OCI-LY3 (cell line): ENCODE results near the gene NLRP11.

ENCODE experiments used
- H2AFZ ChIP-seq: fragments of 200-600, 300-600 bp; shearing (Covaris generic); 2 replicates; pipeline ENCODE4 v1.6.0; 2014; ENCODE audit warnings: antibody characterized with exemption, low read depth, low read length
- H3K27ac ChIP-seq: fragments of 200-600, 300-600 bp; sonication (generic); 2 replicates; pipeline ENCODE4 v1.5.1; 2014; ENCODE audit warnings: mild to moderate bottlenecking, low read length, moderate library complexity, mixed read lengths
- H3K27me3 ChIP-seq: fragments of 200-600, 300-600 bp; sonication (generic); 2 replicates; pipeline ENCODE4 v1.6.1; 2014; ENCODE audit warnings: low read depth, low read length, mixed read lengths
- H3K36me3 ChIP-seq: fragments of 200-600, 300-600 bp; sonication (generic); replicated peaks from 2 replicates; pipeline ENCODE3; 2014; ENCODE audit warnings: low read depth, low read length, mixed read lengths
- H3K4me1 ChIP-seq: fragments of 300-600, 200-600 bp; sonication (generic); 2 replicates; pipeline ENCODE4 v1.6.1; 2014; ENCODE audit warnings: low read length, mixed read lengths
- H3K4me2 ChIP-seq: fragments of 200-600, 300-600 bp; sonication (generic); 2 replicates; pipeline ENCODE4 v1.6.1; 2014; ENCODE audit warnings: low read length, mixed read lengths
- H3K4me3 ChIP-seq: fragments of 300-600, 200-600 bp; sonication (generic); 2 replicates; pipeline ENCODE4 v1.5.1; 2014; ENCODE audit warnings: antibody characterized with exemption, mild to moderate bottlenecking, low read length, moderate library complexity
- H3K79me2 ChIP-seq: fragments of 300-600, 200-600 bp; shearing (Covaris generic); 2 replicates; pipeline ENCODE4 v1.6.1; 2014; ENCODE audit warnings: mild to moderate bottlenecking, low read length, mixed read lengths
- H3K9ac ChIP-seq: fragments of 300-600, 200-600 bp; shearing (Covaris generic); 2 replicates; pipeline ENCODE4 v1.6.0; 2014; ENCODE audit warnings: mild to moderate bottlenecking, low read length, moderate library complexity
- H3K9me3 ChIP-seq: fragments of 200-600, 300-600 bp; shearing (Covaris generic); 2 replicates; pipeline ENCODE4 v1.6.1; 2014; ENCODE audit warnings: low read length, mixed read lengths; ENCODE audit not compliant: insufficient read depth
- H4K20me1 ChIP-seq: fragments of 200-600, 300-600 bp; sonication (generic); 2 replicates; pipeline ENCODE4 v1.6.1; 2016; ENCODE audit warnings: low read length, mixed read lengths; ENCODE audit not compliant: insufficient read depth
- EZH2phosphoT487 ChIP-seq: fragments of 200-600 bp; shearing (Covaris generic); IDR thresholded peaks from 2 replicates; pipeline ENCODE4 v1.6.1; 2018; ENCODE audit warnings: antibody characterized with exemption, mixed run types, low read depth
- TF ChIP-seq, protein P1 (sequence below): fragments of 200-600, 300-600 bp; sonication (generic); IDR thresholded peaks from 2 replicates; pipeline ENCODE4 v1.5.1; 2014; ENCODE audit warnings: antibody characterized with exemption, low read length, low read depth

The NLRP11 gene

GRCh38 chr19:55866521-55866920 lies 34.7 kb upstream of the NLRP11 start:
- H3K36me3 ChIP-seq, result no peaks in the 10 kb centered on the region
- H3K4me3 ChIP-seq, result no peak overlapping the region
- no peaks in the 10 kb centered on the region for H3K27me3 ChIP-seq
- H3K4me2 ChIP-seq, result no peak overlapping the region
- H3K9me3 ChIP-seq, result no peaks in the 10 kb centered on the region
- H4K20me1 ChIP-seq, result no peaks in the 10 kb centered on the region
- no peak for TF ChIP-seq EZH2phosphoT487
- TF ChIP-seq, protein P1, sequence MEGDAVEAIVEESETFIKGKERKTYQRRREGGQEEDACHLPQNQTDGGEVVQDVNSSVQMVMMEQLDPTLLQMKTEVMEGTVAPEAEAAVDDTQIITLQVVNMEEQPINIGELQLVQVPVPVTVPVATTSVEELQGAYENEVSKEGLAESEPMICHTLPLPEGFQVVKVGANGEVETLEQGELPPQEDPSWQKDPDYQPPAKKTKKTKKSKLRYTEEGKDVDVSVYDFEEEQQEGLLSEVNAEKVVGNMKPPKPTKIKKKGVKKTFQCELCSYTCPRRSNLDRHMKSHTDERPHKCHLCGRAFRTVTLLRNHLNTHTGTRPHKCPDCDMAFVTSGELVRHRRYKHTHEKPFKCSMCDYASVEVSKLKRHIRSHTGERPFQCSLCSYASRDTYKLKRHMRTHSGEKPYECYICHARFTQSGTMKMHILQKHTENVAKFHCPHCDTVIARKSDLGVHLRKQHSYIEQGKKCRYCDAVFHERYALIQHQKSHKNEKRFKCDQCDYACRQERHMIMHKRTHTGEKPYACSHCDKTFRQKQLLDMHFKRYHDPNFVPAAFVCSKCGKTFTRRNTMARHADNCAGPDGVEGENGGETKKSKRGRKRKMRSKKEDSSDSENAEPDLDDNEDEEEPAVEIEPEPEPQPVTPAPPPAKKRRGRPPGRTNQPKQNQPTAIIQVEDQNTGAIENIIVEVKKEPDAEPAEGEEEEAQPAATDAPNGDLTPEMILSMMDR, result no peak
- no peaks in the 10 kb centered on the region for H3K4me1 ChIP-seq
- no peak overlapping the region for H3K27ac ChIP-seq
- no peak overlapping the region for H3K9ac ChIP-seq
- no peak overlapping the region for H2AFZ ChIP-seq
- H3K79me2 ChIP-seq, result no peaks in the 10 kb centered on the region

DNA sequence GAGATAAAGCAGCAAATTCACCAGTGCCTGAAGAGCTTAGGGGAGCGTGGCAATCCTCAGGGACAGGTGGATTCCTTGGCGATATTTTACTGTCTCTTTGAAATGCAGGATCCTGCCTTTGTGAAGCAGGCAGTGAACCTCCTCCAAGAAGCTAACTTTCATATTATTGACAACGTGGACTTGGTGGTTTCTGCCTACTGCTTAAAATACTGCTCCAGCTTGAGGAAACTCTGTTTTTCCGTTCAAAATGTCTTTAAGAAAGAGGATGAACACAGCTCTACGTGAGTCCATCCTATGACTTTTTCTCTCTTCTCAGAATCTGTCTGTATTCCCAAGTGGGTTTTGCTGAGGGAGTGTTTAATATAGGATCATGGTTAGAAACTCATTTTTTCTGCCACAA lies 27.2 kb upstream of the NLRP11 start:
- Histone ChIP-seq H3K27ac (no peak overlapping the region), H3K9ac (no peak overlapping the region), H3K4me2 (no peak overlapping the region), H3K79me2 (no peaks in the 10 kb centered on the region), H3K4me3 (no peak overlapping the region), H3K36me3 (no peaks in the 10 kb centered on the region), H3K27me3 (no peaks in the 10 kb centered on the region), H3K4me1 (peaks cover 33% of the 10 kb centered on the region), H4K20me1 (no peaks in the 10 kb centered on the region), H2AFZ (no peak overlapping the region), H3K9me3 (no peaks in the 10 kb centered on the region)
- TF ChIP-seq EZH2phosphoT487, result no peak
- TF ChIP-seq, protein P1, result no peak

- Histone ChIP-seq H3K27me3 (no peaks in the 10 kb centered on the region), H3K27ac (no peak overlapping the region), H3K36me3 (no peaks in the 10 kb centered on the region), H2AFZ (no peak overlapping the region), H3K79me2 (no peaks in the 10 kb centered on the region), H3K4me2 (no peak overlapping the region), H3K4me3 (no peak overlapping the region), H3K9me3 (no peaks in the 10 kb centered on the region), H4K20me1 (no peaks in the 10 kb centered on the region), H3K4me1 (peaks cover 33% of the 10 kb centered on the region), H3K9ac (no peak overlapping the region)
- TF ChIP-seq, protein P1, result no peak
- TF ChIP-seq EZH2phosphoT487, result no peak
Measured at GRCh38 chr19:55858401-55858800, 26.6 kb upstream of the NLRP11 start.

DNA sequence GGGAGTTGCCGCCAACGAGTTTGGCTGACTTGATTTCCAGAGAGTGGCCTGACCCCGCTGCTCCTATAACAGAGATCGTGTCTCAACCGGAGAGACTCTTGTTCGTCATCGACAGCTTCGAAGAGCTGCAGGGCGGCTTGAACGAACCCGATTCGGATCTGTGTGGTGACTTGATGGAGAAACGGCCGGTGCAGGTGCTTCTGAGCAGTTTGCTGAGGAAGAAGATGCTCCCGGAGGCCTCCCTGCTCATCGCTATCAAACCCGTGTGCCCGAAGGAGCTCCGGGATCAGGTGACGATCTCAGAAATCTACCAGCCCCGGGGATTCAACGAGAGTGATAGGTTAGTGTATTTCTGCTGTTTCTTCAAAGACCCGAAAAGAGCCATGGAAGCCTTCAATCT lies 26.2 kb upstream of the NLRP11 start:
- Histone ChIP-seq H3K27ac (no peak overlapping the region), H3K27me3 (no peaks in the 10 kb centered on the region), H3K36me3 (no peaks in the 10 kb centered on the region), H3K79me2 (no peaks in the 10 kb centered on the region), H3K4me3 (no peak overlapping the region), H3K9ac (no peak overlapping the region), H3K9me3 (no peaks in the 10 kb centered on the region), H3K4me1 (peaks cover 33% of the 10 kb centered on the region), H2AFZ (no peak overlapping the region), H3K4me2 (peak overlapping the region; percentile 25; the same call in 1 of the 2 replicates), H4K20me1 (no peaks in the 10 kb centered on the region)
- no peak for TF ChIP-seq EZH2phosphoT487
- TF ChIP-seq, protein P1, result no peak
